Suprapubic skin (tissue), 3 donors: ENCODE results near the gene OPALIN.

Experiments
- CTCF ChIP-seq, 2 donors: fragments of 200-600 bp in 1 of 2; fragments of 450-650 bp in 1 of 2; sonication (generic) in 1 of 2; IDR thresholded peaks; one replicate each; pipeline ENCODE4 v1.5.1; 2016 to 2019; ENCODE audit warnings: antibody characterized with exemption in 2 of 2, mild to moderate bottlenecking in 1 of 2, moderate library complexity in 1 of 2
- EP300 ChIP-seq: sonication (generic); formaldehyde crosslinking; IDR thresholded peaks from one replicate; pipeline ENCODE4 v1.6.1; 2017; ENCODE audit warnings: antibody characterized with exemption
- POLR2A ChIP-seq, 2 donors: fragments of 450-650 bp; IDR thresholded peaks; one replicate each; pipeline ENCODE4 v1.6.1; 2017; ENCODE audit warnings: antibody characterized with exemption in 2 of 2, mild to moderate bottlenecking in 2 of 2, moderate library complexity in 2 of 2

GRCh38 chr10:96309628-96310320 is 49.0 kb downstream of the OPALIN start:
- no peak for TF ChIP-seq CTCF (IDR thresholded peaks at IDR 0.05)
- TF ChIP-seq EP300 = no peak
- no peak for TF ChIP-seq POLR2A (IDR thresholded peaks at IDR 0.05)
